ENCODE results near the gene SDK1. TPM values are rescaled to one million over a fixed set of nuclear protein-coding genes. Genes with fewer than 3 reads are reported as not detected.
"Not testable (repeated sequence)": the region's sequence is repeated elsewhere in the genome, so short reads cannot be mapped to it uniquely, and the experiment has no call there.

The SDK1 gene
- total RNA-seq, 2 experiments from 2014 or later: 0.19 to 0.36 TPM

DNA sequence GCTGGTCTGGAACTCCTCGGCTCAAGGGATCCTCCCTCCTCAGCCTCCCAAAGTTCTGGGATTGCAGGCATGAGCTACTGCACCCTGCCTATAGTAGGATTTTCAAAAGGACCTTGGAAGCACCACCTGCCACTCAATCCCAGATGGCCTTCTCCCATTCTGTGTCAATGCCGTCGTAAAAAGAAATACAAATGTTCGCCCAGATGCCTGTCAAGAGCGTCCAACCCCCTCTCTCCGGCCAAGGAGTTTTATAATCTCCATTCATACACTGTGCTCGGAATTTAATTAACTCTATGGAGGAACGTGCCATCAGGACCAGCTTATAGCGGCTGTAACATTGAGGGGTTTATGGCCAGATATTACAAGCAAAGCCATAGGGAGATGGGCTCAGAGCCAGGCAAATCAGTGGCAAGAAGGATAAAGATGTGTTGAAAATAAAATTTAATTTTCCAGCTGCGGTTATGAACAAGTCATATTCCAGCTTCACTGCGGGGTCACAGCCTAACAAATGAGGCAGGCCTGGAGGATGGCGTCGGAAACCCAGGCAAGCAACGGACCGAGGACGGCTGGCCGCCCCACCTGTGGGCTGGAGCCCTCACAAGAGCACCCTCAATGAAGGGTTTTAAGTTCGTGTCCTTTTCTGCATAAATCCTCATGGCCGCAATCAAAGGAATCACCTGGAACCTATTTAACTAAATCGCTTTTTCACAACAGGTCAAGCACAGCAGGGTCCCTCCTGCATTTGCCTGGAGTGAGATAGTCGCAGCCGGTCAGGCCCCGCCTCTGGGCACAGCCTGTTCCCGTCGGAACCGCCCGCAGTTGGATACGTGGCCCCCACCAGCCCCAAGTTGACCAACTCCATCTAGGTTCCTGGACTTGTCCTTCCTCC lies 1006.5 kb downstream of the SDK1 start:
- no peaks in the 10 kb centered on the region for H3K36me3 ChIP-seq (ENCODE audit: insufficient read depth, low read length)
- H2AFZ ChIP-seq (ENCODE audit: low read length): no peak overlapping the region
- ChIA-PET CTCF (ENCODE audit: unreplicated experiment) (no interaction called here), POLR2A (no interaction called here)
- no peaks in the 10 kb centered on the region for H3K4me1 ChIP-seq (ENCODE audit: insufficient read depth, low read length, poor library complexity, severe bottlenecking)
- H3K4me2 ChIP-seq (ENCODE audit: low read length): no peak overlapping the region
- no peak overlapping the region for H3K4me3 ChIP-seq (ENCODE audit: low read depth, low read length, poor library complexity, severe bottlenecking)
- no TSS peak for BruUV-seq (replicated peaks)
- H3K27ac ChIP-seq (ENCODE audit: low read depth, low read length, poor library complexity, severe bottlenecking): no peak overlapping the region
- H3K9me3 ChIP-seq (ENCODE audit: low read length): no peaks in the 10 kb centered on the region
- H3K9me2 ChIP-seq (ENCODE audit: insufficient read depth, low read length): no peaks in the 10 kb centered on the region
- H4K20me1 ChIP-seq (ENCODE audit: insufficient read depth, low read length): no peaks in the 10 kb centered on the region
- TF ChIP-seq, protein P1, sequence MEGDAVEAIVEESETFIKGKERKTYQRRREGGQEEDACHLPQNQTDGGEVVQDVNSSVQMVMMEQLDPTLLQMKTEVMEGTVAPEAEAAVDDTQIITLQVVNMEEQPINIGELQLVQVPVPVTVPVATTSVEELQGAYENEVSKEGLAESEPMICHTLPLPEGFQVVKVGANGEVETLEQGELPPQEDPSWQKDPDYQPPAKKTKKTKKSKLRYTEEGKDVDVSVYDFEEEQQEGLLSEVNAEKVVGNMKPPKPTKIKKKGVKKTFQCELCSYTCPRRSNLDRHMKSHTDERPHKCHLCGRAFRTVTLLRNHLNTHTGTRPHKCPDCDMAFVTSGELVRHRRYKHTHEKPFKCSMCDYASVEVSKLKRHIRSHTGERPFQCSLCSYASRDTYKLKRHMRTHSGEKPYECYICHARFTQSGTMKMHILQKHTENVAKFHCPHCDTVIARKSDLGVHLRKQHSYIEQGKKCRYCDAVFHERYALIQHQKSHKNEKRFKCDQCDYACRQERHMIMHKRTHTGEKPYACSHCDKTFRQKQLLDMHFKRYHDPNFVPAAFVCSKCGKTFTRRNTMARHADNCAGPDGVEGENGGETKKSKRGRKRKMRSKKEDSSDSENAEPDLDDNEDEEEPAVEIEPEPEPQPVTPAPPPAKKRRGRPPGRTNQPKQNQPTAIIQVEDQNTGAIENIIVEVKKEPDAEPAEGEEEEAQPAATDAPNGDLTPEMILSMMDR (conservative IDR thresholded peaks at IDR 0.05; ENCODE audit: low read length): no peak
- TF ChIP-seq EZH2phosphoT487 (IDR thresholded peaks at IDR 0.05; ENCODE audit: borderline replicate concordance, low read depth, low read length): no peak
- intact Hi-C loops (cut with micrococcal nuclease; ENCODE audit: unreplicated experiment): no loop called here
- DNase-seq (ENCODE audit: low spot score): no peak
- no peaks in the 10 kb centered on the region for H3K79me2 ChIP-seq (ENCODE audit: insufficient read depth, low read depth, low read length)

DNA sequence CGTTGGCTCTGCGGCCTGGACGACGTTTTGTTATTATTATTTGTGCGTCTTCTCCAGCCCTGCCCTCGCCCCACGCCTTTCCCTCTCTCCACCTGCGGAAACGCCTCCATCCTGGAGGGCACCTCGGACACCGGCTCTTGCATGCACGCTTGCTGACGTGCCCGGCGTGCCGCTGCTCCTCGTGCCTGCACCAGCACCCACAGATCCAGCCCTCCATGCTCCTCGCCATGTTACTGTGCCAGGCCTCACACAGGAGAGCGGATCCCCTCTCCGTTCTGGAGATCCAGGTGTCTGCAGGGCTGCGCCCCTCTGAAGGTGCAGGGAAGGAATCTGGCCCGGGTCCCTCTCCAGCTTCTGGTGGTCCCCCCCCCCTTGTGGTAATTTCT lies 1007.1 kb downstream of the SDK1 start:
- H3K4me3 ChIP-seq (ENCODE audit: low read depth, low read length, poor library complexity, severe bottlenecking): no peak overlapping the region
- no peaks in the 10 kb centered on the region for H3K9me3 ChIP-seq (ENCODE audit: low read length)
- H2AFZ ChIP-seq (ENCODE audit: low read length): no peak overlapping the region
- TF ChIP-seq, protein P1 (conservative IDR thresholded peaks at IDR 0.05; ENCODE audit: low read length): no peak
- no peaks in the 10 kb centered on the region for H3K4me1 ChIP-seq (ENCODE audit: insufficient read depth, low read length, poor library complexity, severe bottlenecking)
- DNase-seq (ENCODE audit: low spot score): no peak
- no peak overlapping the region for H3K4me2 ChIP-seq (ENCODE audit: low read length)
- intact Hi-C loops (cut with micrococcal nuclease; ENCODE audit: unreplicated experiment): no loop called here
- H3K27ac ChIP-seq (ENCODE audit: low read depth, low read length, poor library complexity, severe bottlenecking): no peak overlapping the region
- no peaks in the 10 kb centered on the region for H3K36me3 ChIP-seq (ENCODE audit: insufficient read depth, low read length)
- H3K9me2 ChIP-seq (ENCODE audit: insufficient read depth, low read length): no peaks in the 10 kb centered on the region
- no TSS peak for BruUV-seq (replicated peaks)
- H3K79me2 ChIP-seq (ENCODE audit: insufficient read depth, low read depth, low read length): no peaks in the 10 kb centered on the region
- ChIA-PET POLR2A (no interaction called here), CTCF (ENCODE audit: unreplicated experiment) (no interaction called here)
- no peaks in the 10 kb centered on the region for H4K20me1 ChIP-seq (ENCODE audit: insufficient read depth, low read length)

DNA sequence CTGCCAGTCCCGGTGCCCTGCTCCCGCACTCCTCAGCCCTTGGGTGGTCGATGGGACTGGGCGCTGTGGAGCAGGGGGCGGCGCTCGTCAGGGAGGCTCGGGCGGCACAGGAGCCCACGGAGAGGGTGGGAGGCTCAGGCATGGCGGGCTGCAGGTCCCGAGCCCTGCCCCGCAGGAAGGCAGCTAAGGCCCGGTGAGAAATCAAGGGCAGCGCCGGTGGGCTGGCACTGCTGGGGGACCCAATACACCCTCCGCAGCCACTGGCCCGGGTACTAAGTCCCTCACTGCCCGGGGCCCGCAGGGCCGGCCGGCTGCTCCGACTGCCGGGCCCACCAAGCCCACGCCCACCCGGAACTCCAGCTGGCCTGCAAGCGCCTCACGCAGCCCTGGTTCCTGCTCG lies 1012.9 kb downstream of the SDK1 start:
- CTCF ChIA-PET (ENCODE audit: unreplicated experiment); H4K20me1 ChIP-seq (ENCODE audit: insufficient read depth, low read length); H3K4me2 ChIP-seq (ENCODE audit: low read length); H3K9me2 ChIP-seq (ENCODE audit: insufficient read depth, low read length); DNase-seq (ENCODE audit: low spot score); H3K4me3 ChIP-seq (ENCODE audit: low read depth, low read length, poor library complexity, severe bottlenecking); H3K4me1 ChIP-seq (ENCODE audit: insufficient read depth, low read length, poor library complexity, severe bottlenecking); H3K36me3 ChIP-seq (ENCODE audit: insufficient read depth, low read length); POLR2A ChIA-PET; H3K27ac ChIP-seq (ENCODE audit: low read depth, low read length, poor library complexity, severe bottlenecking); intact Hi-C loops (cut with micrococcal nuclease; ENCODE audit: unreplicated experiment); H3K9me3 ChIP-seq (ENCODE audit: low read length); H2AFZ ChIP-seq (ENCODE audit: low read length); H3K79me2 ChIP-seq (ENCODE audit: insufficient read depth, low read depth, low read length); BruUV-seq (replicated peaks): not testable (repeated sequence)

DNA sequence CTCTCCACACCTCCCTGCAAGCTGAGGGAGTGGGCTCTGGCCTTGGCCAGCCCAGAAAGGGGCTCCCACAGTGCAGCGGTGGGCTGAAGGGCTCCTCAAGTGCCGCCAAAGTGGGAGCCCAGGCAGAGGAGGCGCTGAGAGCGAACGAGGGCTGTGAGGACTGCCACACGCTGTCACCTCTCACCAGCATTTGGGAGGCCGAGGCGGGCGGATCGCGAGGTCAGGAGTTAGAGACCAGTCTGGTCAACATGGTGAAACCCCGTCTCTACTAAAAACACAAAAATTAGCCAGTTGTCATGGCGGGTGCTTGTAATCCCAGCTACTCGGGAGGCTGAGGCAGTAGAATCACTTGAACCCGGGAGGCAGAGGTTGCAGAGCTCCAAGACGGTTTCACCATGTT lies 1013.3 kb downstream of the SDK1 start:
- intact Hi-C loops (cut with micrococcal nuclease; ENCODE audit: unreplicated experiment); H2AFZ ChIP-seq (ENCODE audit: low read length); H3K9me2 ChIP-seq (ENCODE audit: insufficient read depth, low read length); H3K9me3 ChIP-seq (ENCODE audit: low read length); H3K4me2 ChIP-seq (ENCODE audit: low read length); H3K79me2 ChIP-seq (ENCODE audit: insufficient read depth, low read depth, low read length); DNase-seq (ENCODE audit: low spot score); H3K4me1 ChIP-seq (ENCODE audit: insufficient read depth, low read length, poor library complexity, severe bottlenecking); H4K20me1 ChIP-seq (ENCODE audit: insufficient read depth, low read length); H3K27ac ChIP-seq (ENCODE audit: low read depth, low read length, poor library complexity, severe bottlenecking); BruUV-seq (replicated peaks); CTCF ChIA-PET (ENCODE audit: unreplicated experiment); H3K4me3 ChIP-seq (ENCODE audit: low read depth, low read length, poor library complexity, severe bottlenecking); H3K36me3 ChIP-seq (ENCODE audit: insufficient read depth, low read length): not testable (repeated sequence)
- POLR2A ChIA-PET: interaction anchor here (0.5 kb wide), 1 partner anchor 71 kb away, joined by 3 read pairs; no protein-coding TSS in a partner anchor

All from OCI-LY7 (cell line).